Spinal cord (tissue), 10 donors: ENCODE measurements around the gene ALDH8A1. TPM values are rescaled to one million over a fixed set of nuclear protein-coding genes. Genes with fewer than 3 reads are reported as not detected.

Experiments
- DNase-seq, 6 donors: peaks; one replicate each; pipeline versions ENCODE4 v3.0.0 to v3.0.0-alpha.2; 2013 to 2015; ENCODE audit warnings: low spot score in 6 of 6, low read depth in 4 of 6
- H3K27ac ChIP-seq: one replicate; pipeline ENCODE4 v1.5.1; 2013; ENCODE audit warnings: low read depth, low read length, control low read depth
- H3K27me3 ChIP-seq: one replicate; pipeline ENCODE4 v1.6.1; 2013; ENCODE audit warnings: low read length; ENCODE audit not compliant: control insufficient read depth, insufficient read depth
- H3K36me3 ChIP-seq: one replicate; pipeline ENCODE4 v1.6.1; 2013; ENCODE audit warnings: low read length; ENCODE audit not compliant: control insufficient read depth, insufficient read depth
- H3K4me1 ChIP-seq: one replicate; pipeline ENCODE4 v1.6.1; 2013; ENCODE audit warnings: low read length; ENCODE audit not compliant: control insufficient read depth, insufficient read depth
- H3K4me3 ChIP-seq: one replicate; pipeline ENCODE4 v1.5.1; 2013; ENCODE audit warnings: low read depth, low read length, control low read depth
- H3K9me3 ChIP-seq: one replicate; pipeline ENCODE4 v1.6.1; 2013; ENCODE audit warnings: low read length; ENCODE audit not compliant: control insufficient read depth, insufficient read depth
- WGBS: methylation state at CpG from one replicate; pipeline ENCODE4 v1.1.5; 2013; ENCODE audit warnings: missing lambda C conversion rate; ENCODE audit not compliant: insufficient coverage; 5-methylcytosine and 5-hydroxymethylcytosine counted together
- polyA plus RNA-seq, 2 donors: library from polyadenylated mRNA; unstranded; fragments of 120-200 nt; gene quantifications; one replicate each; pipeline ENCODE4 v1.2.1, GENCODE V29; 2013; ENCODE audit not compliant: insufficient read length in 2 of 2
- total RNA-seq, 2 donors: library from RNA; depleted of rRNA in 1 of 2; stranded (reverse); fragments of 120-200 nt in 1 of 2; fragments of >200 nt in 1 of 2; gene quantifications; one replicate each; pipeline versions ENCODE4 v1.2.3 to v1.2.4, GENCODE V29; 2013 to 2014
- donor health status: healthy.

Gene ALDH8A1
- total and polyA plus RNA-seq, 4 donors, result 1.1 to 3.0 (median 1.6) TPM

- WGBS, result no CpG with 5 or more reads among the region's 4 CpGs
- H3K4me1 ChIP-seq, result no peaks in the 10 kb centered on the region
- H3K27ac ChIP-seq, result no peak overlapping the region
- H3K36me3 ChIP-seq, result no peaks in the 10 kb centered on the region
- H3K4me3 ChIP-seq, result no peak overlapping the region
- DNase-seq, result no peak
- H3K9me3 ChIP-seq, result no peaks in the 10 kb centered on the region
- H3K27me3 ChIP-seq, result no peaks in the 10 kb centered on the region
These were observed 4.5 kb upstream of the ALDH8A1 start for GRCh38 chr6:134954272-134955000.

GRCh38 chr6:134951494-134952263 is 1.8 kb upstream of the ALDH8A1 start:
- Histone ChIP-seq H3K27ac (no peak overlapping the region), H3K4me1 (no peaks in the 10 kb centered on the region), H3K36me3 (no peaks in the 10 kb centered on the region), H3K27me3 (no peaks in the 10 kb centered on the region), H3K4me3 (no peak overlapping the region), H3K9me3 (no peaks in the 10 kb centered on the region)
- DNase-seq, result no peak
- 88% methylated on average over 12 of the region's 13 CpGs for WGBS

- Histone ChIP-seq H3K27ac (no peak overlapping the region), H3K36me3 (no peaks in the 10 kb centered on the region), H3K4me1 (no peaks in the 10 kb centered on the region), H3K27me3 (no peaks in the 10 kb centered on the region), H3K4me3 (no peak overlapping the region), H3K9me3 (no peaks in the 10 kb centered on the region)
- no peak for DNase-seq
- WGBS, result 52% methylated on average over 2 of the region's 2 CpGs
These were observed 581 bp upstream of the ALDH8A1 start for GRCh38 chr6:134950482-134950881.

- Histone ChIP-seq H3K4me1 (no peaks in the 10 kb centered on the region), H3K9me3 (no peaks in the 10 kb centered on the region), H3K27ac (no peak overlapping the region), H3K36me3 (no peaks in the 10 kb centered on the region), H3K4me3 (no peak overlapping the region), H3K27me3 (no peaks in the 10 kb centered on the region)
- DNase-seq, result peak in 1 of 6 donors; percentile 26
- no CpG with 5 or more reads among the region's 1 CpG for WGBS
These were observed 1.2 kb downstream of the ALDH8A1 start for GRCh38 chr6:134948691-134949090.

GRCh38 chr6:134948142-134948541 is 1.8 kb downstream of the ALDH8A1 start:
- Histone ChIP-seq H3K27ac (no peak overlapping the region), H3K27me3 (no peaks in the 10 kb centered on the region), H3K4me3 (no peak overlapping the region), H3K9me3 (no peaks in the 10 kb centered on the region), H3K4me1 (no peaks in the 10 kb centered on the region), H3K36me3 (no peaks in the 10 kb centered on the region)
- DNase-seq, result no peak

GRCh38 chr6:134945045-134945444 is 4.9 kb downstream of the ALDH8A1 start:
- Histone ChIP-seq H3K4me3 (no peak overlapping the region), H3K27ac (no peak overlapping the region), H3K36me3 (no peaks in the 10 kb centered on the region), H3K27me3 (no peaks in the 10 kb centered on the region), H3K4me1 (no peaks in the 10 kb centered on the region), H3K9me3 (no peaks in the 10 kb centered on the region)
- DNase-seq, result no peak

GRCh38 chr6:134943522-134944111 is 6.3 kb downstream of the ALDH8A1 start:
- 97% methylated on average over 6 of the region's 9 CpGs for WGBS
- no peak for DNase-seq
- Histone ChIP-seq H3K4me1 (no peaks in the 10 kb centered on the region), H3K36me3 (no peaks in the 10 kb centered on the region), H3K27ac (no peak overlapping the region), H3K27me3 (no peaks in the 10 kb centered on the region), H3K4me3 (no peak overlapping the region), H3K9me3 (no peaks in the 10 kb centered on the region)

- no peak for DNase-seq
- WGBS, result 72% methylated on average over 3 of the region's 5 CpGs
- H3K4me1 ChIP-seq, result no peaks in the 10 kb centered on the region
- H3K4me3 ChIP-seq, result no peak overlapping the region
- no peaks in the 10 kb centered on the region for H3K27me3 ChIP-seq
- H3K9me3 ChIP-seq, result no peaks in the 10 kb centered on the region
- H3K27ac ChIP-seq, result no peak overlapping the region
- H3K36me3 ChIP-seq, result no peaks in the 10 kb centered on the region
These were observed 11.0 kb downstream of the ALDH8A1 start for GRCh38 chr6:134938896-134939295.

GRCh38 chr6:134937426-134937825 is 12.5 kb downstream of the ALDH8A1 start:
- 50% methylated on average over 1 of the region's 5 CpGs for WGBS
- H3K4me3 ChIP-seq, result no peak overlapping the region
- H3K27ac ChIP-seq, result no peak overlapping the region
- no peaks in the 10 kb centered on the region for H3K27me3 ChIP-seq
- no peak for DNase-seq
- H3K4me1 ChIP-seq, result no peaks in the 10 kb centered on the region
- H3K9me3 ChIP-seq, result no peaks in the 10 kb centered on the region
- no peaks in the 10 kb centered on the region for H3K36me3 ChIP-seq

GRCh38 chr6:134936931-134937330 is 13.0 kb downstream of the ALDH8A1 start:
- Histone ChIP-seq H3K9me3 (no peaks in the 10 kb centered on the region), H3K4me3 (no peak overlapping the region), H3K4me1 (no peaks in the 10 kb centered on the region), H3K27ac (no peak overlapping the region), H3K36me3 (no peaks in the 10 kb centered on the region), H3K27me3 (no peaks in the 10 kb centered on the region)
- DNase-seq, result no peak
- WGBS, result no CpG with 5 or more reads among the region's 5 CpGs
